GM19240 (cell line): Measurements from ENCODE around the gene PLAC8L1.
"Not testable (repeated sequence)": the region's sequence is repeated elsewhere in the genome, so short reads cannot be mapped to it uniquely, and the experiment has no call there.

Experiments used
- DNase-seq: peaks from one replicate; pipeline ENCODE4 v3.0.0; 2011; ENCODE audit warnings: low spot score; ENCODE audit not compliant: insufficient read length

The PLAC8L1 gene, protein sequence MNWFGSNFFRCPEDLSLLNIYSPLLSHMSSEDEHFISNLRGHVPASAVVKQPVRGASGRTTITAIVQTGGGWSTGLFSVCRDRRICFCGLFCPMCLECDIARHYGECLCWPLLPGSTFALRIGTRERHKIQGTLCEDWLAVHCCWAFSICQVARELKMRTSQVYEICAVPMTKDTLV

DNA sequence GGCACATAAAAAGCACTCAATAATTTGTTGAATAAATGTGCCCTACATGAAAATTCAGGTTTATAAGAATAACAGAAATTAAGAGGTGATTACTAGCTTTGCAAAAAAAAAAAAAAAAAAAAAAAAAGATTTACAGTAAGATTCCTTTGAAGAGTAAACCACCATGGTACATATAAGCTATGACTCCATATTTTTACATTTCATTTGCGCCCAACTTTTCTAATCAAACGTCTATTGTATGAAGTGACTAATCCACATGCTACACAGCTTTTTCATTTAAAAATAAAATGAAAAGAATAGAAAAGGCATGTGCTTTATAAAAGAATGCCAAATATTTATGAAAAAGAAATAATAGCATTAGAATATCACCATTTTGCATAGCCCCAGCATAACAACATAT is at the start of gene PLAC8L1:
TSS of gene PLAC8L1 (minus strand) at position 101 of the 400 bp plus-strand sequence. CDS start 1,266 bp downstream, outside the sequence.
- DNase-seq: no peak

DNA sequence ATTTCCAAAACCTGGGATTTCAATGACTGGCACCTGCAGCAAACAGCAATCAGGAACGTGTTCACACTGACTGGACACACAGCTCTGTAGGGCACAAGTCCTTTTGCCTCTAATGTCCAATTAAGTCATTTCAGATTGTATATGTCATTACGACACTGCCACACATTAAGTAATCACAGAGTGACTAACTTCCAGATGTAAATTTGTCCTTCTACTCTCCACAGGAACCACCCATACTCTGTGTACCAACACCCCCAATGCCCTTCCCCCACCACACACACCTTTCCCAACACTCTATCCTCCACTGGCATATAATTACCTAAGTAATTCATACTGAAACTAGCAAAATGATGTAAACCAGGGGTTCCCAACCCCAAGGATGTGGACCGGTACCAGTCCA is 46.6 kb upstream of the PLAC8L1 start:
- DNase-seq: no peak

DNA sequence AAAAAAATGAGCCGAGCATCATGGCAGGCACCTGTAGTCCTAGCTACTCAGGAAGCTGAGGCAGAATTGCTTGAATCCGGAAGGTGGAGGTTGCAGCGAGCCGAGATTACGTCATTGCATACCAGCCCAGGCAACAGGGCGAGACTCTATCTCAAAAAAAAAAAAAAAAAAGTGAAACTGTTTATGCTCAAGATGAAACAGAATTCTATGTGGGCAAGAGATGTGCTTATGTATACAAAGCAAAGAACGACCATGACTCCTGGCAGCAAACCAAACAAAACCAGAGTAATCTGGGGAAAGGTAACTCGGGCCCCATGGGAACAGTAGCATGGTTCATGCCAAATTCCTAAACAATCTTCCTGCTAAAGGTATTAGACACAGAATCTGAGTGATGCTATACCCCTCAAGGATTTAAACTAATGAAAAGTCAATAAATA is 32.6 kb upstream of the PLAC8L1 start:
- DNase-seq: no peak

DNA sequence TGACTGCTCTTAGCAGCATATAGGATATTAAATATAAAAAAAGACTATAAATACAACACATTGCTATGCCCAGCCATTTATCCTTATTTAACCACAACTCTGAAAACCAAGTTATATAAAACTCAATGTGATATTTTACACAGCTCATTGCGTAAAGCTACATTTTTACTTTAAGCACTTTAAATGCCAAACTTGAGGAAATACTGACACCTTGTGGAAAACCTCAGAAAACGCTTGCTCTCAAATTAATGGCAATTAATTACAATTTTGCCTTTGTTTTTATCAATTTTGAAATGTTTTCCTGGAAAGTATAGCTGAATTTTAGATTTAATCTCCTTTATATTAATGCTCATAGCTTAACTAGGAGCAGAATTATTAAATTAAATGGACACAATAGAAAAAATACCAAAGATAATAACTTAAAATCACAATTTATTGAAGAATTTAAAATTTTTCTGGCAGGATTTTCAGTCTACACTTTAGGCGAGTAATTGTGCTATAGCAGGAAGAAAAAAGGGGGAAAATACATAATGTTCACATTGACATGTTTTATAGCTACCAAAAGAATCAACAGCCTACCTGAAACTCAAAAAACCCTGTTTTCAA is 25.2 kb upstream of the PLAC8L1 start:
- no peak for DNase-seq

DNA sequence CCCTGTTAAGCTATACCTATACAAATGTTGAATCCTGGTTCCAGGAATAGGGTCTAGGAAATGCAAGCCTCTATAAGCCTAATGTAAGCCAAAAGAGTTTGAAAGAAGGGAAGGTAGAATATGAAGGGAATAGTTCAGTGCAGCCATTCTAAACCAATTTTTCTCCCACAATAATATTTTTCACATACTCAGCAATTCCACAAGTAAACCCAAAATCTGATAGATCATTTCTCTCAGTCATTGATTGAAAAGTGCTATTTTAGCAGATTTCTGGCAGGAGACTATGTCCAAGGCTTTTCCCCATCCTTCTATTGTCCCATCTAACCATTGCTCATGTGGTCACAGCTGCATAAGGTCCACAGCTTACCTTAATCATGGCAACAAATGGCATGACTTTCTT is 20.7 kb upstream of the PLAC8L1 start:
- DNase-seq: no peak

DNA sequence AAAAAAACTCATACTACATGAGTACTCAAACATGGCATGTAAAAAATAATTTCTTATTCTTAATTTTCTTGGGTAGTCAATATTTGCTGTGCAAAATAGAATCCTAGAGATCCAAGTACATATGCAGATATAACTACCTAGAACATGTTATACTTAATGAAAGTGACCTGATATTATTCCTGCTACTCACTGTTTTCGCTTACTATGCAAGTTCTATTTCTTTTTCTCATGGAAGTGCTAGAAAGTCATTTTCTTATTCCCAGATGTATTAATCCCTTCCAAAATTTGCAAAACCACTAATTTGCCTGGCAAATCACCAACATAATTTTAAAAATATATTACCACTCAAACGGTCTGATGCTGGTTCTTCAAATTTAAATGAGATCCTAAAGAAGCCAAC is 19.2 kb upstream of the PLAC8L1 start:
- no peak for DNase-seq

DNA sequence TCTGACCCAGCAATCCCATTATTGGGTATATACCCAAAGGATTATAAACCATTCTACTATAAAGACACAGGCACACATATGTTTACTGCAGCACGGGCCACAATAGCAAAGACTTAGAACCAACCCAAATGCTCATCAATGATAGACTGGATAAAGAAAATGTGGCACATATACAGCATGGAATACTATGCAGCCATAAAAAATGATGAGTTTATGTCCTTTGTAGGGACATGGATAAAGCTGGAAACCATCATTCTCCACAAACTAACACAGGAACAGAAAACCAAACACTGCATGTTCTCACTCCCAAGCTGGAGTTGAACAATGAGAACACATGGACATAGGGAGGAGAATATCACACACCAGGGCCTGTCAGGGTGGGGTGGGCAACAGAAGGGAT is 16.1 kb upstream of the PLAC8L1 start:
- DNase-seq: not testable (repeated sequence)

DNA sequence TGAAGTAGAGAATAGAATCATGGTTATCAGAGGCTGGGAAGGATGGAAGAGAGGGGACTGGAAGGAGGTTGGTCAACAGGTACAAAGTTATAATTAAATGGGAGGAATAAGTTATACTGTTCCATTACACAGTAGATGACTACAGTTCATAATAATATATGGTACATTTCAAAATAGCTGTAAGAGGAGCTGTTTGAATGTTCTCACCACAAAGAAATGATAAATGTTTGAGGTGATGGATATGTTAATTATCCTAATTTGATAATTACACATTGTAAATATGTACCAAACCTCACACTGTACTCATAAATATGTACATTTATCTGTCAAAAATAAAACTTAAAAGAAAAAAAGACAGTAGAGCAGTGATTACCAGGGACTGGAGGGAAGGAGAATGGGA is 12.9 kb upstream of the PLAC8L1 start:
- no peak for DNase-seq

DNA sequence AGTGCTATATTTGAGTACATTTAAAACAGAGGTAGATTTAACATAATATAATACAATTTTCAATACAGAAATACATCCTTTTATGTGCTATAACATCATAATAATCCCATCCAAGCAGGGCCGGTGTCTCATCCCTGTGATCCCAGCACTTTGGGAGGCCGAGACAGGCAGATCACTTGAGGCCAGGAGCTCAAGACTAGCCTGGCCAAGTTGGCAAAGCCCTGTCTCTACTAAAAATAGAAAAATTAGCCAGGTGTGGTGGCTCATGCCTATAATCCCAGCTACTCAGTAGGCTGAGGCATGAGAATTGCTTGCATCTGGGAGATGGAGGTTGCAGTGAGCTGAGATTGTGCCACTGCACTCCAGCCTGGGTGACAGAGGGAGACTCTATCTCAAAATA is 11.8 kb upstream of the PLAC8L1 start:
- not testable (repeated sequence) for DNase-seq

DNA sequence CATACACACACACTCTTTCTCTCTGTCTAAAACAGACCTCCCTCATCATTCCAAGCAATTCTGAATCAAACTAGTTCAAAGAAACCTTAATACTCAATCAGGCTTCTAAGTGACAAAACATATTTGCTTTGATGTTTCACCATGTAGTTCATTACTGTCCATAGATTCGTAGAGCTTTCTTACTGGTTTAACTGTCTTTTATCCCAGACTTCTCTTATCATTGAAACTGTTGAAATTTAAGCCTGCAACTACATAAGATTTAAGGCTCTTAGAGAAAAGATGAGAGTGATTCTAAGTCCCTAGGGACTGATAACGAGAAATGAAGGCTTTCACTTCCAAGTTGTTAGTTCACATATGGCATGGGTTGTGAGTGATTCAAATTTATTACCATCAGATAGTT is 11.0 kb upstream of the PLAC8L1 start:
- DNase-seq: no peak

DNA sequence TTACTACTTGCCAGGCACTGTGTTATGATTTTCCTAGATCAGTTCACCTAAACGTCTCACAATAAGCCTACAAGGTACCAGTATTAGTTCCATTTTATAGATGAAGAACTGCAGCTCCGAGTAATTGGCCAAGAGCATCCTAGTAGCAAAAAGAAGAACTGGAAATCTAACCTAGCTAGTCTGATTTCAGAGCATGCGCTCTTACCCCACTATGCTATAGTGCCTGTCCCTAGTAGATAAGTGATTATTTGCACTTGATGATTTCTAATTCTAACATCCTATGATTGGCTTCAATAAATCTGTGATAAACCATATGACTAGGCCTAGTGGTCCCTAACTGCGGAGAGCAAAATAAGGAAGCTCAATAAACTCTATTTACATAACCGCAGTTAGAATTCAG is 7.1 kb upstream of the PLAC8L1 start:
- DNase-seq: no peak

DNA sequence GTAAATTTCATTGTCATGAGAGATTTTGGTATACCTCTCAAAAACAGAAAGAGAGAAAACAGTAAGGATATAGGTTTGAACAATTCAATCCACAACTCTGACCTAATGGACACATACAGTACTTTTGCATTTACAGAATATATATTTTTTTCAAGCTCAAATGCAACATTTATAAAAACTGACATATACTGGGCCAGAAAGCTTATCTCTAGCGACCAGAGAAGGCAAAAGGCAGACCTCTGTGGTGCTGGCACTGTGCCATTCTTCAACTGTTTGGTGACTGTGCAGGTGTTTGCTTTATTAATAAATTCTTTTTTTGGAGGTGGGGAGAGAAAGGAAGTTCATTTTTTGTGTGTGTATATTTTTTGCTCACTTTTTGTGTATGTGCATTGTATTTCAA is 6.0 kb upstream of the PLAC8L1 start:
- DNase-seq: no peak

DNA sequence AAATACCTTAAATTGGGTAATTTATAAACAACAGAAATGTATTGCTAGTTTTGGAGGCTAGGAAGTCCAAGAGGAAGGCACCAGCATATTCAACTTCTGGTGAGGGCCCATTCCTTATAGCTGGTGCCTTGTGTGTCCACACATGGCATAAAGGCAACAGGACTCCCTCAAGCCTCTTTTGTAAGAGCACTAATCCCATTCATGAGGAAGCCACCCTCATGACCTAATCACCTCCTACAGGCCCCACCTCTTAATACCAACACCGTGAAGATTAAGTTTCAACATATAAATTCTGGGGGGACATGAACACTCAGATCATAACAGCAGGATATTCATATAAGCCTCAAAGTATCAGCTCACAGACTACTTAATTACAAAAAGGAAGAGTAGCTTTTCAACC is 4.0 kb upstream of the PLAC8L1 start:
- no peak for DNase-seq

DNA sequence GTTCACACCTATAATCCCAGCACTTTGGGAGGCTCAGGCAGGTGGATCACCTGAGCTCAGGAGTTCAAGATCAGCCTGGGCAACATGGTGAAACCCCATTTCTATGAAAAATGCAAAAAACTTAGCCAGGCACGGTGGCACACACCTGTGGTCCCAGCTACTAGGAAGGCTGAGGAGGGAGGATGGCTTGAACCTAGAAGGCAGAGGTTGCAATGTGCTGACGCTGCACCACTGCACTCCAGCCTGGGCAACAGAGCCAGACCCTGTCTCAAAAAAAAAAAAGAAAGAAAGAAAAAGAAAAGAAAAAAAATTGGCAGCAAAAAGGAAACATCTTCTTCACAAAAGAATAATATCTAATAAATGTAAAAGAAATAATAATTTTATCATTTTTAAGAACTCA is 3.5 kb upstream of the PLAC8L1 start:
- not testable (repeated sequence) for DNase-seq

DNA sequence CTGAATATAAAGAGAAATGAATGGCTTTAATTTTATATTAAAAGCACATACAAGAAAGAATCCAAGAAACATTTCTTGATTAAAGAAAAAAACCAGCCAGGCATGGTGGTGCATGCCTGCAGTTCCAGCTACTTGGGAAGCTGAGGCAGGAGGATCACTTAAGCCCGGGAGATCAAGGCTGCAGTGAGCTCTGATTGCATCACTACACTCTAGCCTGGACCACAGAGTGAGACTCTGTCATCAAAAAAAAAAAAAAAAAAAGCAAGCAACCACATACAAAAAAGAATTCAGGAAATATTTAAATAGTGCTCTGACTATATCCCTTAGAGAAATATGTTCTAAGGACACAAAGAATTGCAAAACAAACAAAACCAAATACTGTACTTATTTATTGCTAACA is 2.5 kb upstream of the PLAC8L1 start:
- no peak for DNase-seq

DNA sequence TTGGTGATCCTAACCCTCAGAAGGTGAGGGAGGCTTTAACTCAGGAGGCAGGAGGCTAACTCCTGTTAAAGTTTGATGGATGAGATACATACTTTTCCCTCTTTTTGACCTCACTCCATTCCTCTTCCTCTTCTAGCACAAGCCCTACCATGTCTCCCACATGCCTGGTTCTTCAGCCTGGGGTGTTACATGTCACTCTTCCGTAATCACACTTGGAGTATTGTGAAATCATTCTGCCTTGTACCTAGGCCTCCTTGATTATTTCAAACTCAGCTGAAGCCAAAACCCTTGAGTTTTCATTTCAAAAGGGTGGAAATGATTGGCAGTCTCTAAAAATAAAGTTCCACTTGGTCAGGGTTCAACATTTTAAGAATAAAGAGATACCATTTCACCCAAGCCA is 1.8 kb downstream of the PLAC8L1 start:
- no peak for DNase-seq

DNA sequence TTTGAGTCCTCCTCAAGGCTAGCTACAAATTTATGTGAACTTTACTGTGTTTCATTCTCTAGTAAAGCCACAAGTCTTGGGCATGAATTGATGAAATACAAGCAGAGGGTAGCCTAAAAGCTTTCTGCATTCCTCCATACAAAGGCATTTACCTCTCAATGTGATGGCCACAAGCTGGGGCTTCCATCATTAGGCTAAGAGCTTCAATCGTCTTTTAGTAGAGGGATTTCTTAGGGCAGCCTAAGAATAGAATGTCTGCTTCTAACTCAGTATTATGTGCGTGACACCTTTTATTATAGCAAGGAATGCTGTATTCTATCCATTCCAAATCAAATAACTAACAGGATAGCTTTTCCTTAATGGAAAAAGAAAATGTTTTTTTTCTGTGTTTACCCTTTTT is 3.7 kb downstream of the PLAC8L1 start:
- no peak for DNase-seq

DNA sequence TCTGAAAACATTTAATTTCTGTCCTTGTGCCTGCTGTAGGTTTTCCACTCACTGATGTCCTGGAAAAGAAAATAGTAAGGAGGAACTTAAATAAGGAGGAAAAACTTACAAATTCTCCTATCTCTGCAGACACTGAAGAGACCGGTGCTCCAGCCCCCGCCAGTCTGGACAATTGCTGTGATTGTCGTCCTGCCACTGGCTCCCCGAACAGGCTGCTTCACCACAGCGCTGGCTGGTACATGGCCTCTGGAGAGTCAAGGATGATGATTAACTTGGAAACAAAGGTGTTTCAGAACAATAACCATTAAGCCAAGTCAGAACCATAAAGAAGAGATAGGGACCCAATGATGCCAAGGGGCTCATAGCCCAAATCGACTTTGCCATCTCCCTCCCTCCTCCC is 7.3 kb downstream of the PLAC8L1 start:
- DNase-seq: no peak

DNA sequence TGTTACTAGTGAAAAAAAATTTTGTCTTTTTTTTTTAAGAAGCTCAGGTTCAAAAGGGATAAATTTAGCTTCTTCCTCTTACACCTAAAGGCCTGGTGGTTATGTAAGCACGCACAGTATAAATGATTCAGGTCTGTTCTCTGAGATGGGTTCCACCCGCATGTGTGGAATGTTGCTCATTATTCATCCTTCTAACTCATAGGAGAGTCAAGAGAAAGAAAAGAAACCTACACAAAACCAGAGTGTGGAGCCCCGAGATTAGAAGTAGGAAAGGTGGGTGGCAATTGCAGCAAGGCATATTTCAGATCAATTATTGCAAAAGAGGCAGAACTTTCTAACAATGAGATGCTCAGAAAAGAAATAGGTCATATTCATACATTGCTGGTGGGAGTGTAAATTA is 13.5 kb downstream of the PLAC8L1 start:
- DNase-seq: no peak

DNA sequence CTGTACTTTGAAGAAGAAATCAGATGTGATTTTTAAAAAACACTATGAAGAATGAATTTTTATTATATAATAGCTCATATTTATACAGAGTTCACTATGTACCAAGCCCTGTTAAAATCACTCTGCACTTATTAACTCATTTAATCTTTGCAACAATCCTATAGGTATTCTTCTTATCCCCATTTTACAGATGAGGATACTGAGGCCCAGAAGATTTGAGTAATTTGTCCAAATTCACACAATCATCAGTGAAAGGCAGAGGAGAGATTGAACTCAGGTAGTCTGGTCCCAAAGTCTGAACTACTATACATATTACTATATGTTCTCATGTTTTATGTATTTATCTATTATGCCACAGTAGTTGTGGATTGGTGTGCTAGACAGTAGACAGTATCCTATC is 16.1 kb downstream of the PLAC8L1 start:
- no peak for DNase-seq

DNA sequence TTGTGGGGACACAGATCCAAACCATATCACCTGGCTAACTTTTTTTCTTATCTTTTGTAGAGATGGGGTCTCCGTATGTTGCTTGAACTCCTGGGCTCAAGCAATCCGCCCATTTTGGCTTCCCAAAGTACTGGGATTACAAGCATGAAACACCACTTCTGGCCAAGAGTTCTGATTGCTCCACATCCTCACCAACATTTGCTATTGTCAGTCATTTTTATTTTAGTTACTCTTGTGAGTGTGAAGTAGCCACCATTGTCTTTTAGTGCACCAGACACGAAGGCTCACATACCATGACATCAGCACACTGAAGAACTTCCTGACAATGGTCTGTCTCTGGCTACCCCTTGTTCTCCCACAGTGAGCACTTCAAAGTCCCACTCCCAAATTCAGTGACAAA is 17.3 kb downstream of the PLAC8L1 start:
- DNase-seq: no peak

DNA sequence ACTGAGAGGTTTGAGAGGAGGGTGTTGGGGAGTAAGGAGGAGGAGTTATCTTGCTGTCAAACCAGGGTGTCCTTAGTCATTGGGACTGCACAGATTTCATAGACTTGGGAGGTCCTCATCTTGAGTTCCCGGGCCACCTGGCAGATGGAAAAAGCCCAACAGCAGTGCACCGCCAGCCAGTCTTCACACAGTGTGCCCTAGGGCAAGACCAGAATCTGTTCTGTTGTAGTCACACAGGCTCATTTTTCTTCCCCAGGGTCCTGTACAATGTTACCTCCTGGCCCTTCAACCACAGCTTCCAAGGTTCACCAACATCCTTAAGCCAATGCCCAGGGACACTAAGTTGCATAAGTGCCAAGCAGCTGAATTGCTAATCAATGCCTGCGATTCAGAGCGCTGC is 21.0 kb downstream of the PLAC8L1 start:
- no peak for DNase-seq

DNA sequence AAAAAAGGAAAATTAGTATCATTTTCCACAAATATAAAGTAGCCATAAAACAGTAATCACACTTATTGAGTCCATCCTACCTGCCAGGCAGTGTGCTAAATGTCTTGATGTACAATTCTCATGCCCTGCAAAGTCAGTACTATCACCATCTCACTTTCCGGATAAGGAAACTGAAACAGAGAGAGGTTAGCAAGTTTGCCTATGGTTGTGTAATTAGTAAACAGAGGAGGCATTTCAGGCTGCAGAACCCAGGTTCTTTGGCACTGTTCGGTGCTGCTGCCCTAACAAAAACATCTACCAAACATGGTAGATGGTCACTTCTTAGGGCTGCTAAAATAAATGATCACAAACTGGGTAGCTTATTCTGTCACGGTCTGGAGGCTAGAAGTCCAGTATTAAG is 22.6 kb downstream of the PLAC8L1 start:
- DNase-seq: peak; percentile 14

DNA sequence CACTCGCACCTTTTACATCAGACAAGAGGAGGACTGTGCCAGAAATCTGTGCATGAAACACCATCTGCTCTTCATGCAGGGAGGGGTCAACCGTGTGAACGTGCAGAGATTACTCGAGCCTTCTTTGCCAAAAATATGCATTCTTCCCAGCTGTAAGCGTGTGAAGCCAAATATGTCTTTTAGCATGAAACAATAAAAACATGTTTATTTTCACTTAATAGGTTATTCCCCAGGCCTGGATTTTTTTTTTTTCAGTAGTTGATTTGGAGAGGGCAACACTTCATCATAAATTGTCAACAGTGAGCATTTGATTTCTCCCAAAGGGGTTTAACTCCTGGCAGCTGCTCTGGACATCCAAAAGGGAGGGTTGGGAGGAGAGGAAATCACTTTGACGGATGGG is 23.8 kb downstream of the PLAC8L1 start:
- DNase-seq: no peak
